ENCODE results near the gene KRT33A.

The KRT33A gene

DNA sequence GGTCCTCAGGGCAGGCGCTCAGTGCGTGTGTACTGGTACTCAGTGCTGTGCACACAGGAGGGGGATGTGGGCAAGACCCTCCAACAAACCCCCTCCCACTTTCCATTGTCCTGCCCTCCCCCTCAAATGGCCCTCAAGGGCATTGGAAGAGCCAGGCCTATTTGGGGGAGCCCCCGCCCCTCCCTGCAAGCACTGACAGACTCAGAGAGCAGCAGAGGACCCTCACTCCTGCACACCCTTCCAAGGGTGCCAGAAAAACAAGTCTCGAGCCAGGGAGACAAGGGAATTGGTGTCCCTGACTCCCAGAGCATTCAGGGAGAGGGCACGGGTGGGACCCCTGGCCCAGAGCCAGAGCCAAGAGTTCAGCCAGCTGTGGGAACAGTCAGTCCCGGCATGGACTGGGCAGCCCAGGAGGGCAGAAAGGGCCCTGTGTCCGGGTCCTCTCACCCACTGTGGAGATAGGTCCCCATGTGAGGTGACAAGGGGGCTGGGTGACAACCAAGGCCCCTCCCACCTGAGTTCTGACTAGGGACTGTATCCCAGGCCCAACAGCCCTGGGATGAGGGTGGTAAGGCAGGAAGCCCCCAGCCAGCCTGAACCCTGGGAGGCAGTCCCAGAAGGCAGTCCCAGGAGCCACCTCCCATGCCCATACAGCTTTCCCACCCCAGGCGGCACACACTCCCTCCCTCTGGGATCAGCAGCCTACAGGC, 23.1 kb downstream of the KRT33A start:
- DNase-seq, result no peak

DNA sequence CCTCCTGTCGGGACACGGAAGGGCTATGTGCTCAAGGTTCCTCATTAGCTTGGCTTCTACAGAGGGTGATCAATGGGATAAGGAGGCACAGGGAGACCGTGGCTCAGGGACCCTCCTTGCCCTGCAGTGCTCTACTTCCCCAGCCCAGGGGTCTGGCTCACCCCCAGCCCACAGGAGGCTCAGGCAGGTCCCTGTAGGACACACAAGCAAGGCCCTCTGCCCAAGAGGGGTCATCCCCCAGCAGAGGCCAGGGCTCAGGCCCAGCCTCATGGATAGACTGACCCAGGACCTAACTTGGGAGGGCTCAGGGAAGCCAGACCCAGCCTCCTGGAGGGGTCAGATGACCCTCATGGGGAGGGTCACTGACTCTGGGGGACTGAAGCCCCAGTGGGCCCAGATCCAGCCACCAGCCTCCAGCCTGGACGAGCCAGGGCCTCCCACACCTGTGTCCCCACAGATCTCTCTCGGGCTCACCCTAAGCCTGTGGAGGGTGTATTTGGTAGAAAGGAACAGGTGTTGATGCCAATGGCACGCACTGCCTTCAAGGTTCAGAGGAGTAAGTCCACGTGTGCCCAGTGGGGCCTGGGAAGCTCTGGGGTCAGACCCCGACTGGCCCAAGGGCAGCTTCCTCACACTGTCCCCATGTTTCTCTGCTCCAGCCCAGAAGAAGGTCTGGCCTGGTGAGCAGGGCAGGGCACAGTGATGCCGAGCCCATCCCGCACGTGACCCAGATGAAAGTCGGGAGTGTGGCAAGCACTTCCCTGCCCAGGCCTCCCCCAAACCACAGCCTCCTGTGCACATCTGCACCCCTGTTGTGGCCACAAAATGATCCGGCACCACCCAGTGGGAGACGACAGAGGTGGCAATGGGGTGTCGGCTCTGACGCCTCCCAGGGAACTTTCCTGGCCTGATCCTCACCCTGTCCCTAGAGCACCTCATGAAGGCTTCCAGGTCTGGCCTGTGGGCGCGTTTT, 24.2 kb downstream of the KRT33A start:
- no peak for DNase-seq

GRCh38 chr17:41325611-41326010, 25.0 kb downstream of the KRT33A start:
- DNase-seq, result no peak

GRCh38 chr17:41325126-41325525, 25.5 kb downstream of the KRT33A start:
- DNase-seq, result no peak

DNA sequence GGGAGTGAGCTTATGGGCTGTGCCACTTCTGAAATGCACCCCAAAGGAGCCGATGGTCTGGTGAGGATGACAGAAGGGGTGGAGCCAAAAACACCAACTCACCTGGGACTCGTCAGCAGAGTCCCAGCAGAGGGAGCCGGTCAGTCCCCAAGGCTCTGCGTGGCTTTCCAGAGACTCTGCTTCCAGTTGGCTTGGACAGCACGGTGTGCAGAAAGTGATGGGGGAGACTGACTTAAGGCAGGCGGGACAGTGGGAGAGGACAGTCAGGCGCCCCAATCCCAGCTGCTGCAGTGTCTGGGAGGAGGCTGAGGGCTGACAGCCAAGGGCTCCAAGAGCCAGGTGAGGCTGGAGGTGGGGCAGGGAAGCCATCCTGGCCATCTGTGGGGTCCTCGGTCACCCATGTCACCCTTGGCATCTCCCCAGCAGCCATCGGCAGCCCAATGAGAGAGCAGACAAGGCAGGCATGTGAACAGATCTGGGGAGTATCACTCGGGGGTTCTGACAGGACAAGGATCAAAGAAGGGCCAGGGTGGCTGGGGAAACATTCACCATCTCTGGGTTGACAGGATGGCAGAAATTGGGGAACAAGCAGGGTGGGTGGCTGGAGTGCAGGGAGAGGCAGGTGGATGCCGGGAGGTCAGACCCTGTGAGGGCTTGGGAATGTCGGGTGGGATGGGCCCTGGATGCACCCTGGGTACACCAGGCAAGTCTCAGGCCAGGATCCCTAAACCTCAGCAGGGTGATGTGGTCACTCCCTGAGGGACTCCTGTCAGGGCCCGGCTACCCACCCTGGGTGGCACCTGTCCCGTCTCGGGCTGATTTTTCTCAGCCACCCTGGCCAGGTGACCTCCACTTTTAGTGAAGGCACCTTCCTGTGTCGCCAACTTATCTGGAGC, 26.2 kb downstream of the KRT33A start:
- no peak for DNase-seq

- no peak for DNase-seq
Measured at GRCh38 chr17:41322903-41323895, 27.4 kb downstream of the KRT33A start.

GRCh38 chr17:41322094-41322902, 28.3 kb downstream of the KRT33A start:
- no peak for DNase-seq

GRCh38 chr17:41318231-41318630, 32.4 kb downstream of the KRT33A start:
- no peak for DNase-seq

GRCh38 chr17:41315814-41316445, 34.7 kb downstream of the KRT33A start:
- no peak for DNase-seq

GRCh38 chr17:41315204-41315794, 35.3 kb downstream of the KRT33A start, which contains the start of gene KRTAP17-1:
KRTAP17-1 (minus strand) TSS chr17:41315710; CDS start chr17:41315650, 60 bp downstream.
- no peak for DNase-seq

DNA sequence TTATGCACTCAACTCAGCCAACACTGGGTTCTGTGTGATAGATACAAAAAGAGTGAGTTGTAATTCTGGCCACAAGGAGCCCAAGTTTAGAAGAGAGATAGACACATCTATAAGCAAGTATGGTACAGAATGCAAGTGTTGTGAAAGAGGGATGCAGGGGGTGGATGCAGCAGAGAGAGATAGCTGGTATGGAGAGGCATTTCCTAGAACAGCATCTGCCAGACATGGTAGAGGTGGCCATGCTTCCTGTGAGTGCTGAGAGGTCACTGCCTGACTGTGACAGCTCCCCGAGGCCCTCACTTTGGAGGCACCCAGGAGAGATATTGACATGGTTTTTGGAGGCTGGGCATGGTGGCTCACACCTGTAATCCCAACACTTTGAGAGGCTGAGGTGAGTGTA, 39.5 kb downstream of the KRT33A start:
- DNase-seq, result no peak

GRCh38 chr17:41308918-41309359, 41.7 kb downstream of the KRT33A start, which contains the start of gene KRTAP16-1:
KRTAP16-1 (minus strand) TSS chr17:41309309; CDS start chr17:41309253, 56 bp downstream.
- no peak for DNase-seq

- no peak for DNase-seq
Measured at GRCh38 chr17:41308251-41308917, 42.2 kb downstream of the KRT33A start.

DNA sequence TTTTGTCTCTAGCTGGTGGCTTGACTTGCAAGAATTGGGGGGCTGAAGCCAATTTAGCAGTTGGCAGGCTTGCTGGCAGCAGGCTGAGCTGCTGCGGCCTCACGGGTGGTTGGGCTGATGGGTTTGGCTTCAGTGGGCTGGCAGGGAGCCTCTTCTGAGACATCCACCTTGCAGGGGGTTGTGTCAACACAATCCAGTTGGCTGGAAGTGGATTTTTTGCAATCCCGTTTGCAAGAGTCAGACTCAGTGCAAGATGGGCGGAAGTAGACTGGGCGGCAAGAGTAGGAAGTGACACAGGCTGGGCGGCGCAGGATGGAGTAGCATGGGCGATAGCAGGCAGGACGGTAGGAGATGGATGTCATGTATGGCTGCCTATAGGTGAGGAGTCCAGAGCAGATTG, 43.0 kb downstream of the KRT33A start:
- DNase-seq, result no peak

DNA sequence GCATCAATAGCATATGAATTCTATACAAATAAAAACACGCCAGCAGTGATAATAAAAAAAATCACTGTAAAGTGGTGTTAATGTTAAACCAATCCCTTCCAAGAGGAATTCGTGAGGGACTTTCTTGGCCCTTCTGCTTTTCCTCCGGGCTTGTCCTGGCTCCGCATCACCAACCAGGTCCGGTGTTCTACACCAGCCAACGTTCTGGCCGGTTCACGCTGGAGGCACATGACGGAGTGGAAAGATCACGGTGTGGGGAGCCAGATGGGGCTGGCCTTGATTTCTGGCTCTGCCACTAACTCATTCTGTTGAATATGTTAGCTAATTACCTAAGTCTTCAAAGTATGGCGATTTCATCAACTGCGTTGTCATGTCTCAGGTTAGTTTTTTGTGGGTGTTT, 46.5 kb downstream of the KRT33A start:
- DNase-seq, result no peak

DNA sequence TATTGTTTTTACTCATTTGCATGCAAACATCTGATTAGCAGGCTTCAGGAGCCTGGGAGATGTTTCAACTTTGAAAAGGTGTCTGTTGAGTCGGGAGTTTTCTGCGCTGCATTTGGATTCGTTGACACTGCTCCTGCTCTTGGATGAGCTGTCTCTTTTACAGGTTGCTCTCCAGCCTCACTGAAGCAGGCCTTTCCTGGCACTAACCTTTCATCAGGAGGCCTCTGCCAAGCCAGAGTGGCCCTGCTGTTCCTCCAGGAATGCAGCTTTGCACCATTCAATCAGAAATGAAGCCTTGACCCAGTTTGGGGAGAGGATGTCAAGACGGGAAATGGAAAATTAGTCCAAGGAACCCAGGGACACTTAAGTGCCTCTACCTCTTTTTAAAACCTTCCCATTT, 47.6 kb downstream of the KRT33A start:
- no peak for DNase-seq

DNA sequence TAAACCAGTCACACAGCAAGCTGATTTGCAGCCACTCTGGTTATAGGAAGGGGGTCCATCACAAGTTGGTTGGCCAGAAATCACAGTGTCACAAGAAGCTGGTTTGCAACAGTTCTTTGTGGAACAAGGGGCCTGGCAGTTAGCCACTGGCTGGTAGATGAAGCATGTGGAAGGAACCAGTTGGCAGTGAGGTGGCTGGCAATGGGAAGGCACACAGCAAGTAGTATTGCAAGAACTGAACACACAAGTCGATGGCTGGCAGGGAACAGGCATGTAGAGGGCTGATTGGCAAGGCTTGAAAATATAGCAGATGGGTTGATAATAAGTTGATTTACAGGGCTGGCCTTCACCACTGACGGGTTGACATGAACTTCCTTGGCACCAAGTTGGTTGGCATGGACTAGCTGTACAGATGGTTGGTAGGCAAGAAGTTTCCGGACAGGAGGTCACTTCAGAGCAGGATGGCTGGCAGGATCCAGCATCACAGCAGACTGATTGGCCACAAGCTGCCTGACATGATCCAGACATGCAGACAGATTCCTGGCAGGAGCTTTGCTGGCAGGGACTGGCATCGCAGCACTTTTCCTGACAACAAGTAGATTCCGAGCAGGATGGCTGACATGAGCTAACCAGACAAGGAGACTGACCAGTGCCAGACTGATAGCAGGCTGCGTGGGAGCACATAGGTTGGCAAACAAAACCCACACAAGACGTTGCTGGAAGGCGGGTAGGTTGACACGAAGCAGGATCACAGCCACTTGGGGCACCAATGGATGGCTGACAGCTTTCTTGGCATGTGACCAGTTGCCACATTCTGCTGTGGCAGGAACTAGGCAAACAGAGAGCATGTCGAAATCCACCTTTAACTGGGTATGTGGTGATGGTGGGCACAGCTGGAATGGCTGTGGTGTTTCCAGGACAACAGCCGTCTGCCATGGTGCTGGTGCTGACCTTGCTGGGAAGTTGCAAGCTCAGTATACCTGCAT, 48.4 kb downstream of the KRT33A start, which contains the start of gene KRTAP29-1:
TSS of gene KRTAP29-1 (minus strand) at position 936 of the 986 bp plus-strand sequence. CDS start at position 936, 0 bp downstream.
- DNase-seq, result no peak

All from DMS79 (cell line).